HG03378 (cell line): ENCODE measurements around the gene ANO5.
"Not testable (repeated sequence)": the region's sequence is repeated elsewhere in the genome, so short reads cannot be mapped to it uniquely, and the experiment has no call there.

Experiments used
- ATAC-seq: cut with Tn5 transposase; IDR thresholded peaks from one replicate; pipeline ENCODE4 v1.9.1; 2021; ENCODE audit warnings: mild to moderate bottlenecking, moderate library complexity; ENCODE audit not compliant: unreplicated experiment

The ANO5 gene

GRCh38 chr11:22199243-22199642 lies 6.4 kb downstream of the ANO5 start:
- no peak for ATAC-seq

- ATAC-seq = peak; percentile 69
These were observed 10.4 kb downstream of the ANO5 start for GRCh38 chr11:22203281-22203680.

- no peak for ATAC-seq
These were observed 14.3 kb downstream of the ANO5 start for GRCh38 chr11:22207162-22207561.

- ATAC-seq = no peak
These were observed 15.4 kb downstream of the ANO5 start for GRCh38 chr11:22208151-22208858.

- ATAC-seq = no peak
These were observed 24.1 kb downstream of the ANO5 start for GRCh38 chr11:22216940-22217339.

- no peak for ATAC-seq
These were observed 28.3 kb downstream of the ANO5 start for GRCh38 chr11:22221143-22221542.

- no peak for ATAC-seq
These were observed 32.3 kb downstream of the ANO5 start for GRCh38 chr11:22225190-22225589.

- ATAC-seq = no peak
These were observed 41.9 kb downstream of the ANO5 start for GRCh38 chr11:22234743-22235142.

GRCh38 chr11:22244986-22245592 lies 52.2 kb downstream of the ANO5 start:
- peak; percentile 98 for ATAC-seq

GRCh38 chr11:22246992-22247391 lies 54.1 kb downstream of the ANO5 start:
- no peak for ATAC-seq

GRCh38 chr11:22249871-22250270 lies 57.0 kb downstream of the ANO5 start:
- no peak for ATAC-seq

GRCh38 chr11:22256876-22257275 lies 64.0 kb downstream of the ANO5 start:
- no peak for ATAC-seq

- ATAC-seq = no peak
These were observed 70.7 kb downstream of the ANO5 start for GRCh38 chr11:22263613-22264012.

- not testable (repeated sequence) for ATAC-seq
These were observed 76.2 kb downstream of the ANO5 start for GRCh38 chr11:22268983-22269624.

- ATAC-seq = no peak
These were observed 80.9 kb downstream of the ANO5 start for GRCh38 chr11:22273781-22274180.

GRCh38 chr11:22275600-22275999 lies 82.7 kb downstream of the ANO5 start:
- ATAC-seq = no peak

- no peak for ATAC-seq
These were observed 83.7 kb downstream of the ANO5 start for GRCh38 chr11:22276535-22276934.

GRCh38 chr11:22284991-22285390 lies 92.1 kb downstream of the ANO5 start:
- not testable (repeated sequence) for ATAC-seq

- no peak for ATAC-seq
These were observed 109.5 kb downstream of the ANO5 start for GRCh38 chr11:22302368-22302767.

- ATAC-seq = peak; percentile 67
These were observed 111.6 kb downstream of the ANO5 start for GRCh38 chr11:22304337-22304961.

GRCh38 chr11:22317656-22318055 lies 124.8 kb downstream of the ANO5 start:
- ATAC-seq = no peak

GRCh38 chr11:22331771-22332170 lies 138.9 kb downstream of the ANO5 start:
- no peak for ATAC-seq
